H1 (cell line): ENCODE data around the gene KCP.

Experiments
- BRCA1 ChIP-seq: IDR thresholded peaks from 2 replicates; pipeline ENCODE4 v1.6.1; 2012; ENCODE audit warnings: low read depth, low read length, improper control_type of control experiment
- CEBPB ChIP-seq: IDR thresholded peaks from 2 replicates; pipeline ENCODE4 v1.6.1; 2012; ENCODE audit warnings: low read depth, low read length
- EP300 ChIP-seq, 2 experiments: IDR thresholded peaks; 1 replicate in 1 of 2; 2 replicates in 1 of 2; pipeline ENCODE4 v1.6.1; 2011 to 2012; ENCODE audit warnings: low read depth in 2 of 2, low read length in 2 of 2, mild to moderate bottlenecking in 2 of 2, borderline replicate concordance in 1 of 2, inconsistent platforms in 1 of 2, moderate library complexity in 1 of 2
- HDAC2 ChIP-seq, 2 experiments: fragments of 300-600 bp in 1 of 2; sonication (generic) in 1 of 2; IDR thresholded peaks; 2 replicates each; pipeline ENCODE4 v1.6.1; 2011 to 2012; ENCODE audit warnings: low read depth in 2 of 2, low read length in 2 of 2, mild to moderate bottlenecking in 2 of 2, moderate library complexity in 2 of 2, borderline replicate concordance in 1 of 2, inconsistent platforms in 1 of 2
- HDAC6 ChIP-seq: IDR thresholded peaks from one replicate; pipeline ENCODE4 v1.7.1; 2012; ENCODE audit warnings: low read depth, mild to moderate bottlenecking, inconsistent platforms, low read length, moderate library complexity
- JUN ChIP-seq: IDR thresholded peaks from 2 replicates; pipeline ENCODE4 v1.6.1; 2011; ENCODE audit warnings: low read depth, mild to moderate bottlenecking, improper control_type of control experiment, low read length
- JUND ChIP-seq: IDR thresholded peaks from 2 replicates; pipeline ENCODE4 v1.6.1; 2011; ENCODE audit warnings: mild to moderate bottlenecking, improper control_type of control experiment, low read length
- MAFK ChIP-seq: IDR thresholded peaks from 2 replicates; pipeline ENCODE4 v1.6.1; 2012; ENCODE audit warnings: low read depth, mild to moderate bottlenecking, improper control_type of control experiment, low read length
- POLR2A ChIP-seq, 2 experiments: IDR thresholded peaks; 1 replicate in 1 of 2; 2 replicates in 1 of 2; pipeline ENCODE4 v1.6.1; 2011; ENCODE audit warnings: low read depth in 2 of 2, low read length in 2 of 2, mild to moderate bottlenecking in 2 of 2; ENCODE audit errors: control extremely low read depth in 1 of 2
- POLR2AphosphoS5 ChIP-seq: IDR thresholded peaks from 2 replicates; pipeline ENCODE4 v1.6.1; 2011; ENCODE audit warnings: low read depth, low read length
- SP2 ChIP-seq: IDR thresholded peaks from 2 replicates; pipeline ENCODE4 v1.6.1; 2012; ENCODE audit warnings: mild to moderate bottlenecking, low read length, inconsistent platforms
- SUZ12 ChIP-seq: fragments of 200-600 bp; sonication (generic); IDR thresholded peaks from 2 replicates; pipeline ENCODE4 v1.6.1; 2012; ENCODE audit warnings: mild to moderate bottlenecking, inconsistent platforms, low read length, moderate library complexity, mixed read lengths
- YY1 ChIP-seq: IDR thresholded peaks from 2 replicates; pipeline ENCODE4 v1.6.1; 2011; ENCODE audit warnings: low read depth, mild to moderate bottlenecking, low read length
- TF ChIP-seq, protein P1 (sequence below), 3 experiments: IDR thresholded peaks; 1 replicate in 2 of 3; 2 replicates in 1 of 3; pipeline versions ENCODE4 v1.5.1 to v1.6.1; 2011; ENCODE audit warnings: low read length in 3 of 3, mild to moderate bottlenecking in 3 of 3, inconsistent platforms in 2 of 3, low read depth in 1 of 3, moderate library complexity in 1 of 3; ENCODE audit not compliant: insufficient read depth in 1 of 3; ENCODE audit errors: control extremely low read depth in 1 of 3

DNA sequence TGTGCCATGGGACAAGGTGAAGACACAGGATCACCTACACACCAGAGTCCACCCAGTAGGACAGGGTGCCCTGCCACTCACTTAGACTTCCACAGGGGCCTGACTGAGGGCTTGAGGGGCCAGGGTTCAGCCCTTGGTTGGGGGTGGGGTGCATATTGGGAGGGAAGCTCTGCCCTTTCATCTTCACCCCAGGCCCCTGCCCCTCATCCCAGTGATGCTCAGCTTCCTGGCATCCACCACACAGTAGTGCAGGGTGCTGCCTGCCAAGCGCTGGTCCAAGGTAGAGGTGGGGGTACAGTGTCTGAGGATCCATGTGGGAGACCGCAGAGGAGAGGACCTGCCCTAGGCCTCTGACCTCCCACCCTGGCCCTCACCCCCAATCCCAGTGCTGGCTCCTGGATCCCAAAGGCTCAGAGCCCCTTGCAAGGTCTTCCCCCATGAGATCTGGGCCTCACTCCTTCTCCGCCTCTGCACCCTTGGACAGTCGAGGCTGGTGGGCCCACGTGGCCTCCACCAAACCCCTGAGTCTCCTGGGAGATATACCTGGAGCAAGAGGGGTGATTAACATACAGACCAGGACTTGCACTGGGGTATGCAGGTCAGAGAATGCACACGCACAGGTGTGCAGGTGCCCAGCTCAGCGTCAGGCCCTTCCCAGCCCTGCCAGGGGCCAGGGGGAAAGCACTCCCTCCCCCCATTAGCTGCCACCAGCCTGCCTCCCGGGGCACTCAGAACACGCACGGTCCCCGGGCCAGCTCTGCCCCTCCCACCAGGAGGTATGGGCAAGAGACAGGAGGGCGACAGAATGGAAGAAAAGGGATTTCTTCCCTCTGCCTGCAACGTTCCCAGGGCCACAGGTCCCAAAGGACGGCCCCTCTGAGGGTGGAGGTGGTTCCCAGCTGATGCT is 18.6 kb upstream of the KCP start:
- TF ChIP-seq POLR2AphosphoS5 (no peak), BRCA1 (no peak), YY1 (no peak), JUND (no peak), EP300 (IDR thresholded peaks at IDR 0.05; ENCODE audit: borderline replicate concordance in 1 of 2, low read depth in 2 of 2, low read length in 2 of 2) (no peak), HDAC6 (no peak), POLR2A (IDR thresholded peaks at IDR 0.05; ENCODE audit: control extremely low read depth in 1 of 2, low read depth in 2 of 2, low read length in 2 of 2) (no peak), JUN (no peak), MAFK (no peak), SUZ12 (no peak), SP2 (no peak), HDAC2 (IDR thresholded peaks at IDR 0.05; ENCODE audit: borderline replicate concordance in 1 of 2, low read depth in 2 of 2, low read length in 2 of 2) (no peak), CEBPB (no peak)
- TF ChIP-seq, protein P1, sequence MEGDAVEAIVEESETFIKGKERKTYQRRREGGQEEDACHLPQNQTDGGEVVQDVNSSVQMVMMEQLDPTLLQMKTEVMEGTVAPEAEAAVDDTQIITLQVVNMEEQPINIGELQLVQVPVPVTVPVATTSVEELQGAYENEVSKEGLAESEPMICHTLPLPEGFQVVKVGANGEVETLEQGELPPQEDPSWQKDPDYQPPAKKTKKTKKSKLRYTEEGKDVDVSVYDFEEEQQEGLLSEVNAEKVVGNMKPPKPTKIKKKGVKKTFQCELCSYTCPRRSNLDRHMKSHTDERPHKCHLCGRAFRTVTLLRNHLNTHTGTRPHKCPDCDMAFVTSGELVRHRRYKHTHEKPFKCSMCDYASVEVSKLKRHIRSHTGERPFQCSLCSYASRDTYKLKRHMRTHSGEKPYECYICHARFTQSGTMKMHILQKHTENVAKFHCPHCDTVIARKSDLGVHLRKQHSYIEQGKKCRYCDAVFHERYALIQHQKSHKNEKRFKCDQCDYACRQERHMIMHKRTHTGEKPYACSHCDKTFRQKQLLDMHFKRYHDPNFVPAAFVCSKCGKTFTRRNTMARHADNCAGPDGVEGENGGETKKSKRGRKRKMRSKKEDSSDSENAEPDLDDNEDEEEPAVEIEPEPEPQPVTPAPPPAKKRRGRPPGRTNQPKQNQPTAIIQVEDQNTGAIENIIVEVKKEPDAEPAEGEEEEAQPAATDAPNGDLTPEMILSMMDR (IDR thresholded peaks at IDR 0.05; ENCODE audit: control extremely low read depth in 1 of 3, insufficient read depth in 1 of 3, low read depth in 1 of 3, low read length in 3 of 3) = no peak
